Ectodermal cell (in vitro differentiated cells): ENCODE measurements around the gene BLOC1S1.
"Not testable (repeated sequence)": the region's sequence is repeated elsewhere in the genome, so short reads cannot be mapped to it uniquely, and the experiment has no call there.

Experiments
- H3K27ac ChIP-seq: 2 replicates; pipeline ENCODE4 v1.7.0; 2013; ENCODE audit warnings: mild to moderate bottlenecking, low read depth, low read length; ENCODE audit not compliant: insufficient read depth, poor library complexity, severe bottlenecking
- H3K27me3 ChIP-seq: 2 replicates; pipeline ENCODE4 v1.7.0; 2013; ENCODE audit warnings: mild to moderate bottlenecking, low read length; ENCODE audit not compliant: insufficient read depth, control insufficient read depth, poor library complexity, severe bottlenecking
- H3K36me3 ChIP-seq: one replicate; pipeline ENCODE4 v1.7.0; 2013; ENCODE audit warnings: low read length; ENCODE audit not compliant: control insufficient read depth, insufficient read depth
- H3K4me1 ChIP-seq: one replicate; pipeline ENCODE4 v1.7.0; 2013; ENCODE audit warnings: low read length; ENCODE audit not compliant: control insufficient read depth, insufficient read depth
- H3K4me3 ChIP-seq: 2 replicates; pipeline ENCODE4 v1.7.0; 2013; ENCODE audit warnings: low read depth, low read length, control low read depth; ENCODE audit not compliant: insufficient read depth
- H3K9me3 ChIP-seq: 2 replicates; pipeline ENCODE4 v1.7.0; 2013; ENCODE audit warnings: mild to moderate bottlenecking, low read length, moderate library complexity; ENCODE audit not compliant: control insufficient read depth
- WGBS, 2 experiments: methylation state at CpG; one replicate each; pipeline ENCODE4 v1.1.7; 2013; ENCODE audit warnings: missing lambda C conversion rate in 2 of 2; 5-methylcytosine and 5-hydroxymethylcytosine counted together

The BLOC1S1 gene

GRCh38 chr12:55746174-55746912 lies 30.5 kb downstream of the BLOC1S1 start:
- H3K27me3 ChIP-seq, result no peaks in the 10 kb centered on the region
- H3K9me3 ChIP-seq, result no peaks in the 10 kb centered on the region
- WGBS, 2 experiments, result 19 to 30% methylated on average over 3 of the region's 3 CpGs
- H3K36me3 ChIP-seq, result peaks cover 34% of the 10 kb centered on the region
- H3K4me3 ChIP-seq, result peak overlapping the region; percentile 31
- H3K27ac ChIP-seq, result peak overlapping the region; percentile 82
- H3K4me1 ChIP-seq, result peaks cover 35% of the 10 kb centered on the region

GRCh38 chr12:55746913-55747231 lies 31.0 kb downstream of the BLOC1S1 start:
- Histone ChIP-seq H3K4me1 (peaks cover 32% of the 10 kb centered on the region), H3K27ac (no peak overlapping the region), H3K27me3 (no peaks in the 10 kb centered on the region), H3K4me3 (peak overlapping the region; percentile 31), H3K36me3 (peaks cover 39% of the 10 kb centered on the region), H3K9me3 (no peaks in the 10 kb centered on the region)

- WGBS, 2 experiments, result 95% methylated on average over 18 of the region's 18 CpGs
- H3K4me3 ChIP-seq, result no peak overlapping the region
- H3K4me1 ChIP-seq, result peaks cover 28% of the 10 kb centered on the region
- no peaks in the 10 kb centered on the region for H3K27me3 ChIP-seq
- H3K36me3 ChIP-seq, result peaks cover 54% of the 10 kb centered on the region
- H3K9me3 ChIP-seq, result no peaks in the 10 kb centered on the region
- no peak overlapping the region for H3K27ac ChIP-seq
Observed at GRCh38 chr12:55748230-55748993, 32.6 kb downstream of the BLOC1S1 start.

- Histone ChIP-seq H3K9me3 (no peaks in the 10 kb centered on the region), H3K36me3 (peaks cover 50% of the 10 kb centered on the region), H3K27ac (no peak overlapping the region), H3K4me3 (no peak overlapping the region), H3K4me1 (peaks cover 5% of the 10 kb centered on the region), H3K27me3 (no peaks in the 10 kb centered on the region)
- WGBS, 2 experiments, result 83 to 100% methylated on average over 2 of the region's 2 CpGs
Observed at GRCh38 chr12:55755246-55755645, 39.4 kb downstream of the BLOC1S1 start.

- 45 to 59% methylated on average over 2 of the region's 2 CpGs for WGBS, 2 experiments
- Histone ChIP-seq H3K9me3 (no peaks in the 10 kb centered on the region), H3K27ac (peak overlapping the region; percentile 31)
Observed at GRCh38 chr12:55757701-55758100, 41.9 kb downstream of the BLOC1S1 start.

GRCh38 chr12:55758575-55758974 lies 42.7 kb downstream of the BLOC1S1 start:
- H3K36me3 ChIP-seq, result peaks cover 28% of the 10 kb centered on the region
- not testable (repeated sequence) for H3K4me3 ChIP-seq, H3K4me1 ChIP-seq, H3K27ac ChIP-seq, H3K9me3 ChIP-seq, H3K27me3 ChIP-seq
- WGBS, 2 experiments, result 93 to 96% methylated on average over 4 of the region's 4 CpGs

More at GRCh38 chr12:55757701-55758100, 41.9 kb downstream of the BLOC1S1 start:
- Histone ChIP-seq H3K4me1 (peaks cover 5% of the 10 kb centered on the region), H3K4me3 (no peak overlapping the region), H3K36me3 (peaks cover 34% of the 10 kb centered on the region), H3K27me3 (no peaks in the 10 kb centered on the region)

- peaks cover 5% of the 10 kb centered on the region for H3K4me1 ChIP-seq
- no peak overlapping the region for H3K4me3 ChIP-seq
- H3K27me3 ChIP-seq, result no peaks in the 10 kb centered on the region
- 92 to 96% methylated on average over 6 of the region's 6 CpGs for WGBS, 2 experiments
- H3K36me3 ChIP-seq, result peaks cover 28% of the 10 kb centered on the region
- no peak overlapping the region for H3K27ac ChIP-seq
- H3K9me3 ChIP-seq, result no peaks in the 10 kb centered on the region
Observed at GRCh38 chr12:55760663-55761062, 44.8 kb downstream of the BLOC1S1 start.

GRCh38 chr12:55762646-55763045 lies 46.8 kb downstream of the BLOC1S1 start:
- Histone ChIP-seq H3K36me3 (peaks cover 24% of the 10 kb centered on the region), H3K27me3 (no peaks in the 10 kb centered on the region), H3K27ac (no peak overlapping the region), H3K4me1 (no peaks in the 10 kb centered on the region), H3K9me3 (no peaks in the 10 kb centered on the region), H3K4me3 (no peak overlapping the region)

- H3K27ac ChIP-seq, result no peak overlapping the region
- peaks cover 8% of the 10 kb centered on the region for H3K36me3 ChIP-seq
- no peak overlapping the region for H3K4me3 ChIP-seq
- no peaks in the 10 kb centered on the region for H3K9me3 ChIP-seq
- no peaks in the 10 kb centered on the region for H3K4me1 ChIP-seq
- no peaks in the 10 kb centered on the region for H3K27me3 ChIP-seq
- 88 to 92% methylated on average over 5 of the region's 5 CpGs for WGBS, 2 experiments
Observed at GRCh38 chr12:55765736-55766290, 50.0 kb downstream of the BLOC1S1 start.

GRCh38 chr12:55767156-55767555 lies 51.3 kb downstream of the BLOC1S1 start:
- Histone ChIP-seq H3K27me3 (no peaks in the 10 kb centered on the region), H3K4me3 (no peak overlapping the region), H3K9me3 (no peaks in the 10 kb centered on the region), H3K36me3 (peaks cover 8% of the 10 kb centered on the region), H3K4me1 (no peaks in the 10 kb centered on the region), H3K27ac (no peak overlapping the region)
- WGBS, 2 experiments, result 94 to 95% methylated on average over 3 to 4 of the region's 4 CpGs
